ENCODE results near the gene ADD1. TPM values are rescaled to one million over a fixed set of nuclear protein-coding genes. Genes with fewer than 3 reads are reported as not detected.

ADD1 gene
- total RNA-seq, 1 experiment from 2014 or later, result 232 TPM

DNA sequence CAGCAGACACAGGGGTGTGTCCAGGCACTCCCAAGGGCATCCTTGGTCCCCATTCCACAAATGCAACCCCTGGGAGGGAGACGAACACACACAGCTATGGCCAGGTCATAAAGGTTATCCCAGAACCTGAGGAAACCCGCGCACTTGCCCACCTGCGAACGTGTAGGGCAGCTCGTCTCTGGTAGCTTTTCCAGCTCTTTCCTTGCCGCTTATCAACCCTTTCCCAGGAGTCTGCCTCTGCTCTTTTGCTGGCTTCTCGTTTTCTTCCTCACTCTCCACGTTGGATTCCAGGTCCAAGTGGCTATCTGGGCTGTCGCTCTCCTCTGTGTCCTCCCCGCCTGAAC lies 106.1 kb downstream of the ADD1 start:
- H3K27me3 ChIP-seq (replicated peaks; ENCODE audit: insufficient read depth, low read depth, low read length, poor library complexity), result no peaks in the 10 kb centered on the region

DNA sequence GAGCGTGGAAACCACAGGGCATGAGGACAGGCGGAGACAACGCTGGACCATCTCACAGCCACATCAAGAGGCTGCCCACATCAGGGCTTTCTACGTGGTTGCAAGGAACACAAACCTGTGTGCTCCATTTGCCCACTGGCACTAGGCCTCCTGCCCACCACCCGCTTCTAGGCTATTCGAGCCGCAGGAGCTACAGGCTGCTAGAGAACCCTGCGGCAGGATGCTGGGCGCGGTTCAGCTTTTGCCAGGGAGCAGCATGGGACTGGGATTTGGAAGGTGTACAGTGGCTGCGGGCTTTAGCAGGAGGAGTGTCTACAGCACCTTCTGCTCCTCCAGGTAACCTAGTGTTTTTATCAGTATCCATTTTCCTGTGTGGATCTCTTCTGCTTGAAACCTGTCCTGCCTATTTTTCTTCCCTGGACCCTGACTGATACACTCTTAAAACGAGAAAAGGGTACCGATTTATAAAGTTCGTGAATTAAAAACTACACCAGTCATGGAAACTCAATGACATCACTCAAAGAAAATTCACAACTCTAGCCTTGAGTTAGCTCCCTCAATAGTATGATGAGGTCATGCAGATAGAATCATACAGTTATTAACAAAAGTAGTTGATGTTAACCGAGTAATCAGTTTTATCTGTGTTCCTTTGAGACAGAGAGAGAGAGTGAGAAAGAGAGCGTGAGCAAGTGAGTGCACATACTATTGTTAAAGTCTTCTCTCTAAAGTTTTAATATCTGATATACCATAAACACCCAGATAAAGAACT lies 106.8 kb downstream of the ADD1 start:
- TF ChIP-seq, protein P1, sequence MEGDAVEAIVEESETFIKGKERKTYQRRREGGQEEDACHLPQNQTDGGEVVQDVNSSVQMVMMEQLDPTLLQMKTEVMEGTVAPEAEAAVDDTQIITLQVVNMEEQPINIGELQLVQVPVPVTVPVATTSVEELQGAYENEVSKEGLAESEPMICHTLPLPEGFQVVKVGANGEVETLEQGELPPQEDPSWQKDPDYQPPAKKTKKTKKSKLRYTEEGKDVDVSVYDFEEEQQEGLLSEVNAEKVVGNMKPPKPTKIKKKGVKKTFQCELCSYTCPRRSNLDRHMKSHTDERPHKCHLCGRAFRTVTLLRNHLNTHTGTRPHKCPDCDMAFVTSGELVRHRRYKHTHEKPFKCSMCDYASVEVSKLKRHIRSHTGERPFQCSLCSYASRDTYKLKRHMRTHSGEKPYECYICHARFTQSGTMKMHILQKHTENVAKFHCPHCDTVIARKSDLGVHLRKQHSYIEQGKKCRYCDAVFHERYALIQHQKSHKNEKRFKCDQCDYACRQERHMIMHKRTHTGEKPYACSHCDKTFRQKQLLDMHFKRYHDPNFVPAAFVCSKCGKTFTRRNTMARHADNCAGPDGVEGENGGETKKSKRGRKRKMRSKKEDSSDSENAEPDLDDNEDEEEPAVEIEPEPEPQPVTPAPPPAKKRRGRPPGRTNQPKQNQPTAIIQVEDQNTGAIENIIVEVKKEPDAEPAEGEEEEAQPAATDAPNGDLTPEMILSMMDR (conservative IDR thresholded peaks at IDR 0.05; ENCODE audit: low read depth, low read length), result no peak
- no peak for TF ChIP-seq EZH2 (IDR thresholded peaks at IDR 0.05; ENCODE audit: borderline replicate concordance, low read depth, low read length, poor library complexity, severe bottlenecking)
- CTCF ChIA-PET, result no interaction called here
- Histone ChIP-seq H3K4me3 (ENCODE audit: low read depth, low read length, poor library complexity, severe bottlenecking) (no peak overlapping the region), H3K27ac (ENCODE audit: low read depth, low read length, poor library complexity, severe bottlenecking) (no peak overlapping the region), H3K36me3 (ENCODE audit: insufficient read depth, low read length, poor library complexity, severe bottlenecking) (peaks cover 83% of the 10 kb centered on the region), H3K4me1 (ENCODE audit: insufficient read depth, low read length, poor library complexity, severe bottlenecking) (no peaks in the 10 kb centered on the region), H3K27me3 (replicated peaks; ENCODE audit: insufficient read depth, low read depth, low read length, poor library complexity) (no peaks in the 10 kb centered on the region), H3K9me3 (ENCODE audit: low read depth, low read length, poor library complexity, severe bottlenecking) (no peaks in the 10 kb centered on the region)
- intact Hi-C loops (cut with micrococcal nuclease; ENCODE audit: unreplicated experiment), result no loop called here
- DNase-seq (ENCODE audit: low spot score), result no peak
- no TSS peak for BruUV-seq (replicated peaks)
- POLR2A ChIA-PET (ENCODE audit: low non-redundant PET), result no interaction called here

More for the DNA sequence above, 106.1 kb downstream of the ADD1 start:
- no peak overlapping the region for H3K4me3 ChIP-seq (ENCODE audit: low read depth, low read length, poor library complexity, severe bottlenecking)
- H3K4me1 ChIP-seq (ENCODE audit: insufficient read depth, low read length, poor library complexity, severe bottlenecking), result no peaks in the 10 kb centered on the region
- H3K27ac ChIP-seq (ENCODE audit: low read depth, low read length, poor library complexity, severe bottlenecking), result no peak overlapping the region
- ChIA-PET CTCF (interaction anchor here (0.6 kb wide), 1 partner anchor 157 kb away, joined by 3 read pairs; the partner anchor contains the start of gene SH3BP2), POLR2A (ENCODE audit: low non-redundant PET) (no interaction called here)
- DNase-seq (ENCODE audit: low spot score), result no peak
- intact Hi-C loops (cut with micrococcal nuclease; ENCODE audit: unreplicated experiment), result no loop called here
- BruUV-seq (replicated peaks), result no TSS peak
- TF ChIP-seq, protein P1 (conservative IDR thresholded peaks at IDR 0.05; ENCODE audit: low read depth, low read length), result no peak
- H3K36me3 ChIP-seq (ENCODE audit: insufficient read depth, low read length, poor library complexity, severe bottlenecking), result peaks cover 89% of the 10 kb centered on the region
- no peaks in the 10 kb centered on the region for H3K9me3 ChIP-seq (ENCODE audit: low read depth, low read length, poor library complexity, severe bottlenecking)

DNA sequence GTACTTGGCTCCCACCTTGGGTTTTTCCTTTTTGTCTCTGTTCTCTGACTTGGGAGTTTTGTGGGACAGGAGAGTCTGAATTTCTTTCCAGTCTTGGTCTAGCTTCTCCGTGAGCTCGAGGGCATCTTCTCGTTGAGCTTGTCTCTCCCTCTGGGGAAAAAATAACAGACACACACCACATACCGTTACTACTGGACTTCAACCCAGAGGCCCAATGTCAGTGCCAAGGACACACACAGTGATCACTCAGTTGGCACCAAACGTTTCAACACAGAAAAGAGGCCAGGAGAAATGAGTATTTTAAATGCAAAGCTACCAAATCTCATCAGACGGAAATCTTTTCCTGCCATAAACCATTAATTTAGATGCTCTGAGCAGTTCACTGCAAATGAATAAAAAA lies 109.9 kb downstream of the ADD1 start:
- CTCF ChIA-PET, result interaction anchor here (0.7 kb wide), 1 partner anchor 9 kb away, joined by 3 read pairs; no protein-coding TSS in a partner anchor
- Histone ChIP-seq H3K27me3 (replicated peaks; ENCODE audit: insufficient read depth, low read depth, low read length, poor library complexity) (no peaks in the 10 kb centered on the region), H3K36me3 (ENCODE audit: insufficient read depth, low read length, poor library complexity, severe bottlenecking) (peaks cover 80% of the 10 kb centered on the region), H3K9me3 (ENCODE audit: low read depth, low read length, poor library complexity, severe bottlenecking) (no peaks in the 10 kb centered on the region), H3K4me3 (ENCODE audit: low read depth, low read length, poor library complexity, severe bottlenecking) (no peak overlapping the region), H3K4me1 (ENCODE audit: insufficient read depth, low read length, poor library complexity, severe bottlenecking) (no peaks in the 10 kb centered on the region), H3K27ac (ENCODE audit: low read depth, low read length, poor library complexity, severe bottlenecking) (no peak overlapping the region)
- BruUV-seq (replicated peaks), result no TSS peak
- TF ChIP-seq, protein P1 (conservative IDR thresholded peaks at IDR 0.05; ENCODE audit: low read depth, low read length), result no peak
- TF ChIP-seq EZH2 (IDR thresholded peaks at IDR 0.05; ENCODE audit: borderline replicate concordance, low read depth, low read length, poor library complexity, severe bottlenecking), result no peak
- no peak for DNase-seq (ENCODE audit: low spot score)
- POLR2A ChIA-PET (ENCODE audit: low non-redundant PET), result interaction anchor here (0.6 kb wide), 1 partner anchor 77 kb away, joined by 4 read pairs; no protein-coding TSS in a partner anchor
- intact Hi-C loops (cut with micrococcal nuclease; ENCODE audit: unreplicated experiment), result no loop called here
